Caco-2 (cell line): ENCODE data around the gene KDM2B. TPM values are rescaled to one million over a fixed set of nuclear protein-coding genes. Genes with fewer than 3 reads are reported as not detected.
A peak's percentile ranks its signal among the peaks of the same experiment; 100 is the strongest.

Source experiments
- BruUV-seq: library from RNA; stranded (reverse); fragments of 400-500 nt; replicated peaks from 2 replicates; lab custom pipeline; 2021; lab: Mats Ljungman, UMichigan
- CTCF ChIA-PET: fragments of 300-600 bp; sonication (Branson Sonifier 250); formaldehyde crosslinking; loops from one replicate; lab custom pipeline; 2022; ENCODE audit warnings: antibody characterized with exemption; lab: Charles Lee
- POLR2A ChIA-PET: fragments of 300-600 bp; sonication (Branson Sonifier 250); formaldehyde crosslinking; loops from one replicate; lab custom pipeline; 2022; ENCODE audit warnings: antibody characterized with exemption; lab: Charles Lee
- DNase-seq, 2 experiments: peaks; one replicate each; pipeline versions ENCODE4 v3.0.0 to v3.0.0-alpha.2; 2020 to 2022
- H3K27me3 ChIP-seq: replicated peaks from 2 replicates; pipeline ENCODE4 v1.6.0; 2011; ENCODE audit warnings: low read length; ENCODE audit not compliant: control insufficient read depth, insufficient read depth
- H3K36me3 ChIP-seq: 2 replicates; pipeline ENCODE4 v1.5.1; 2011; ENCODE audit warnings: low read length; ENCODE audit not compliant: control insufficient read depth, insufficient read depth
- H3K4me1 ChIP-seq: fragments of 250-450 bp; sonication (Bioruptor Pico); 2 replicates; pipeline ENCODE4 v1.5.1; 2020; ENCODE audit warnings: mild to moderate bottlenecking
- H3K4me3 ChIP-seq: 2 replicates; pipeline ENCODE4 v1.5.1; 2011; ENCODE audit warnings: low read depth, mild to moderate bottlenecking, control low read depth, low read length
- H3K9me3 ChIP-seq: fragments of 250-450 bp; sonication (Bioruptor Pico); 2 replicates; pipeline ENCODE4 v1.5.1; 2020; ENCODE audit warnings: mild to moderate bottlenecking, moderate library complexity
- H3K27ac Mint-ChIP-seq: one replicate; pipeline ENCODE4 v1.8.0; 2022; ENCODE audit warnings: mixed read lengths; ENCODE audit not compliant: unreplicated experiment
- H3K27me3 Mint-ChIP-seq: one replicate; pipeline ENCODE4 v1.8.0; 2022; ENCODE audit warnings: mixed read lengths; ENCODE audit not compliant: insufficient read depth, unreplicated experiment
- H3K36me3 Mint-ChIP-seq: one replicate; pipeline ENCODE4 v1.8.0; 2022; ENCODE audit warnings: mild to moderate bottlenecking, mixed read lengths; ENCODE audit not compliant: insufficient read depth, unreplicated experiment
- H3K4me1 Mint-ChIP-seq: one replicate; pipeline ENCODE4 v1.8.0; 2022; ENCODE audit warnings: low read depth, mixed read lengths; ENCODE audit not compliant: unreplicated experiment
- H3K4me3 Mint-ChIP-seq: one replicate; pipeline ENCODE4 v1.8.0; 2022; ENCODE audit warnings: mild to moderate bottlenecking, moderate library complexity, mixed read lengths; ENCODE audit not compliant: unreplicated experiment
- H3K9me3 Mint-ChIP-seq: one replicate; pipeline ENCODE4 v1.8.0; 2022; ENCODE audit warnings: mixed read lengths; ENCODE audit not compliant: unreplicated experiment
- CTCF ChIP-seq, 2 experiments: fragments of 200-600 bp in 1 of 2; IDR thresholded peaks; 1 replicate in 1 of 2; 2 replicates in 1 of 2; pipeline versions ENCODE4 v1.5.1 to v1.8.0; 2011 to 2022; ENCODE audit warnings: antibody characterized with exemption in 1 of 2, control low read depth in 1 of 2, inconsistent platforms in 1 of 2, low read depth in 1 of 2, low read length in 1 of 2, mild to moderate bottlenecking in 1 of 2, moderate library complexity in 1 of 2; ENCODE audit not compliant: insufficient read depth in 1 of 2, severe bottlenecking in 1 of 2, unreplicated experiment in 1 of 2
- intact Hi-C: fragments of 100-400 bp; cut with micrococcal nuclease; formaldehyde crosslinking; loops from one replicate; pipeline ENCODE4 v1.10.0; 2022; ENCODE audit not compliant: unreplicated experiment
- total RNA-seq: library from RNA; stranded (reverse); gene quantifications from 2 replicates; pipeline ENCODE4 v1.2.3, GENCODE V29; 2022

KDM2B gene
- total RNA-seq, 1 experiment from 2014 or later, result 48.4 TPM

DNA sequence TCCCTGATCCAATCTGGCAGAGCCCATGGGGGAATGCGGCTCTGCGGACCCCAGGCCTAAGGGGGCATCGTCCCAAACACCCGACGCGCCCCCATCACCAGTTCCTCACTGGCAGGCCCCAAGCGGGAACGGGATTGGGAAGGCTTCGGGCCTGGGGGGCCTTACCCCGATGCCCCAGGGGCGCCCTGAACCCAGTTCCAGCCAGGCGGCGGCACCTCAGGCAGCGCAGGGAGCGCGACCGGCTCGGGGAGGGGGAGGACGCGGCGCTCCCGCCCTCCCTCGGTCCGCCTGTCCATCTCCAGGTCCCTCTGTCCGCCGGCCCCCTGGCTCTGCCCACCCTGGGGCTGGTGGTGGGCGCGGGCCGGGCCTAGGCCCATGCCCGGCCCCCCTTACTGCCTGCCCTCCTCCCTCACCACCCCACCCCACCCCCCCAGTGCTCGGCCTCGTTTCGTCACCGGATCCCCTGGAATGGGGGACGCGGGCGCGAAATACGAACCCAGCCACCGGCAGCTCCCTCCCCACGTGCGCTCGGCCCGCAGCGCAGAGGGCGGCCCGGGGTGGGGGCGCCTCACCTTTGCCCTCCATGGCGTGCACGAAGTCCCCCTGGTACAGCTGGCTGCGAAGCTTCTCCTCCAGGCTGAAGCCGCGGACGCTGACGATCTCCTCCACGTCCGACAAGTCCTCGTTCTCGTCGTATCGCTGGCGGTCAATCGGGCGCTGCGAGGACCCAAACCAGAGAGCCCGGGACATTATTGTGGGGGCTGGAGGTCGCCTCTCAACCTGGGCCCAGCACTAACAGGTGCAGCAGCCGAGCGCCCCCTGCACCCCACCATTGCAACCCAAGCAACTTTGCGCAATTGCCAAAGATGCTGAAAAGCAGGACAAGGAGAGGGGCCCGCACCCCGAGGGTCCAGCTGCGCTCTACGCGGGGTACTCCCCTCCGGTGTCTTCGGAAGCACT, 2.3 kb downstream of the KDM2B start:
- CTCF ChIA-PET, result interaction anchor here (0.7 to 2.5 kb wide), 4 partner anchors 26 to 281 kb away, joined by 3 to 19 read pairs (median 10); partner anchors contain the start of gene ORAI1
- Histone ChIP-seq H3K9me3 (no peaks in the 10 kb centered on the region), H3K4me1 (peaks cover 50% of the 10 kb centered on the region), H3K27me3 (no peaks in the 10 kb centered on the region), H3K4me3 (peak overlapping the region; percentile 76), H3K36me3 (peaks cover 3% of the 10 kb centered on the region; the same call in 1 of the 2 replicates)
- Mint-ChIP-seq H3K27me3 (no peaks in the 10 kb centered on the region), H3K9me3 (no peaks in the 10 kb centered on the region), H3K27ac (peak overlapping the region; percentile 88), H3K36me3 (peaks cover 41% of the 10 kb centered on the region), H3K4me3 (peak overlapping the region; percentile 93), H3K4me1 (peaks cover 28% of the 10 kb centered on the region)
- intact Hi-C loops, result no loop called here
- no TSS peak for BruUV-seq
- DNase-seq, result no peak
- POLR2A ChIA-PET, result no interaction called here
- no peak for TF ChIP-seq CTCF (IDR thresholded peaks at IDR 0.05; ENCODE audit: insufficient read depth in 1 of 2, low read depth in 1 of 2, low read length in 1 of 2, severe bottlenecking in 1 of 2, unreplicated experiment in 1 of 2)

DNA sequence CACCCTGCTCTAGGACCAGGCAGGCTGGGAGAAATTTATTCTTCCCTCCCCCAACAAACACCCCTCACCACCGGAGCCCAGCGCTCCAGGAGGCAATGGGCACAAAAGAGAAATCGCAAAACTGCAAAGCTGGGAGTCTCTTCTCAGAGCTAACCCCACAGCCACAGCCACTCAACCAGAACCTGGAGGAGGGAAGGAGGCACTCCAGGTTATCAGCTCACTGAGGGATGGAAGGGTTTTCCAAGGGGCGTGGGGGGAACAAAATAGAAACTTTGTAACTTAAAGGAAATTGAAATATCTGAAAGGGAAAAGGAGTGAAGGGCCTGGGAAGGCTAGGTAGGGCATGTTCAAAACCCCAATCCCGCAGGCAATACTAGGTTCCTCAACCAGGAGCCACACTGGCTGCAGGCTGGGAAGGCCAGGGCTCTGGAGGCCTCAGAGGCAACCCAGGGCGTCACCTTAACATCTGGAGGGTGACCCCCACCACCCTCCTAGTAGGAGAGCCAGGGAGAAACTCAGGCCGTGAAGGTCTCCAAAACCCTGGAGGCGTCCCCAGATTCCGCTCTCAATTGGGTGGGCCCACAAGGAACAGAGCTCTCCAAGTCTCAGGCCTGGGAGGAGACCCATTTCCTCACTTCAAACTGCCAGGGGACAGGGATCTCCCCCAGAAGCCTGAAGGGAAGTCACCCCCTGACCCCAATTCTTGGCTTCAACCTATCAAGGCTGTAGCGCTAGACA, 3.2 kb downstream of the KDM2B start:
- Histone ChIP-seq H3K27me3 (no peaks in the 10 kb centered on the region), H3K4me3 (no peak overlapping the region), H3K36me3 (peaks cover 3% of the 10 kb centered on the region; the same call in 1 of the 2 replicates), H3K9me3 (no peaks in the 10 kb centered on the region), H3K4me1 (peaks cover 42% of the 10 kb centered on the region)
- Mint-ChIP-seq H3K4me1 (peaks cover 28% of the 10 kb centered on the region), H3K4me3 (peak overlapping the region; percentile 57), H3K27ac (peak overlapping the region; percentile 88), H3K27me3 (no peaks in the 10 kb centered on the region), H3K9me3 (no peaks in the 10 kb centered on the region), H3K36me3 (peaks cover 47% of the 10 kb centered on the region)
- BruUV-seq, result no TSS peak
- no peak for TF ChIP-seq CTCF (IDR thresholded peaks at IDR 0.05; ENCODE audit: insufficient read depth in 1 of 2, low read depth in 1 of 2, low read length in 1 of 2, severe bottlenecking in 1 of 2, unreplicated experiment in 1 of 2)
- intact Hi-C loops, result no loop called here
- DNase-seq, result no peak
- CTCF ChIA-PET, result interaction anchor here (0.7 to 2.5 kb wide), 6 partner anchors 21 to 94 kb away, joined by 3 to 19 read pairs (median 4); partner anchors contain the start of genes MORN3 and ORAI1
- POLR2A ChIA-PET, result interaction anchor here (0.6 kb wide), 1 partner anchor 85 kb away, joined by 11 read pairs; no protein-coding TSS in a partner anchor
